NCI-H146 treated with DMSO at 0.1 percent for 48 hours (cell line): Measurements from ENCODE around the gene TSPAN11.

ENCODE experiments used
- DNase-seq: peaks from one replicate; lab custom pipeline; 2025; ENCODE audit not compliant: unreplicated experiment; lab: John Stamatoyannopoulos, UW

TSPAN11 gene

DNA sequence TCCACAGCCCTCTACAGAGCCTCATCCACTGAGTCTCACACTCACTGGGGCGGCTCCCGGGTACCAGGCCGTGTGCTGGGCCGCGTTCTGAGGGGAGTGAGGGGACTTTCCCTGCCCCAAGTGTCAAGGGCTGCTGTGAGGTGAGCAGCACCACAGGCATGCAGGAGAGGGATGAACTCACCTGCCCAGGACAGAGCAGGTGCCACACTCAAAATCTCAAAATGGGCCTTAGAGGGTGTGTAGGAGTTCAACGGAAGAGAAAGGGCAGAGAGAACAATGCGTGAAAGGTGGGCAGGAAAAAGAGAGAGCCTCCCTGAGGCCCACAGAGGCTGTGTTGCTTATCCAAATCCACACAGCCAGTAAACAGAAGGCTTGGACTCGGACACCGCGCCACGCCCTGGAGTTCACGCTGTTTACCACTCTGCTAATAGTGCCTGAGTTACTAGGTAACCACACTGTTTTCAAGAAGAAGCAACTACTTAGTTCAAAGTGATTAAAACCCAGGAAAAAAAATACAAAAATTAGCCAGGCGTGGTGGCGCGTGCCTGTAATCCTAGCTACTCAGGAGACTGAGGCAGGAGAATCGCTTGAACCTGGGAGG, 32.7 kb downstream of the TSPAN11 start:
- no peak for DNase-seq

- no peak for DNase-seq
Observed at GRCh38 chr12:30959778-30960177, 33.2 kb downstream of the TSPAN11 start.

DNA sequence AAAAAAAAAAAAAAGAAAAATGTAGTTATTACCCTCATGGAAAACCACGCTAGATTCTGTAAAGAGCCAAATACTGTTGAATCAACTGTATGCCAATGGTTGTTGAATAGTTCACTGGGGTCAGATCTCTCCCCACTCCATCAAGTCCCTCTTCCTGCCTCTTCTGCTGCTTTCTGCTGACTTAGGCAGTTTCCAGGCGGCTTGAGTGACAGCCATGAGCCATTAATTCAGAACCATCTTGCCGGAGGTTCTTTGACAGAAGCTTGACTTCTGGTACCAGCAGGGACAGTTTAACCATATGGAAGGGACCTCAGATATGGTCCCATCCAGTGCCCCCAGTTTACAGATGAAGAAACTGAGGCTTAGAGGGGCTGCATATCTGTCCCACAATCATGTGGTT, 34.5 kb downstream of the TSPAN11 start:
- no peak for DNase-seq

- DNase-seq: no peak
Observed at GRCh38 chr12:30962047-30962446, 35.5 kb downstream of the TSPAN11 start.

- DNase-seq: no peak
Observed at GRCh38 chr12:30963709-30964564, 37.4 kb downstream of the TSPAN11 start.

DNA sequence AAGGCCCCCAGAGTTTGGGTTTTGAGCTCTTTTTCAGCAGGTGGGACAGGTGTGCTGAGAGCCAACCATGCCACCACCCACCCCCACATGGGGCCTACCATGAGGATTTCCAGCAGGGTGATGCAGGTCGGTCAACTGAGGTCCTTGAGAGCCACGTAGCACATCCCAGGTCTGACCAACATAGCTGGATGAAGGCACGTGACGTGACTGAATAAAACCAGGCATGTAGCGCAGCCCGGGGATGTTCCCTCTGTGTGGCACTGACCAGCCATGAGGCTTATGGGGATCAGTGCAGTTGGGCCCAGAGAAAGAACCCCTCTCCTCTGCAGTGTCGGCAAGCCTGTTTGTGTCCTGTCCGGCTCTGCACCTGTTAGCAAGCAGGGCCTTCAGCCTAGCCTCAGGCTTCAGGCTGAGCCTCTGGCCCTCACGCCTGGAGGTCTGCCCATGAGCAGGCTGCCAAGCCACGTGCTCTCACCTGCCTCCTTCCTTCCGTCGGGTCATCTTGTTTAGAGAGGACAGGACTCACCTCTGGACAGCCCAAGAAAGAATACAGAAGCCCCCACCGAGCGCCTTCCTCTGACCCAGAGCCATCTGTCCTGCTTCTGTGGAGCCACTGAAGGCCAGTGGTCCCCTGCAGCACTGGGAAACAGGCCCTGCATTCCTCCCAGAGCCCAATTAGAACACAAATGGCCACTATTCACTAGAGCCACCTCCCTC, 38.5 kb downstream of the TSPAN11 start:
- DNase-seq: no peak

GRCh38 chr12:30965613-30965985, 39.1 kb downstream of the TSPAN11 start:
- DNase-seq: peak; percentile 25

GRCh38 chr12:30967026-30967425, 40.5 kb downstream of the TSPAN11 start:
- DNase-seq: no peak

GRCh38 chr12:30968211-30968610, 41.7 kb downstream of the TSPAN11 start:
- no peak for DNase-seq

GRCh38 chr12:30969006-30969405, 42.5 kb downstream of the TSPAN11 start:
- no peak for DNase-seq

DNA sequence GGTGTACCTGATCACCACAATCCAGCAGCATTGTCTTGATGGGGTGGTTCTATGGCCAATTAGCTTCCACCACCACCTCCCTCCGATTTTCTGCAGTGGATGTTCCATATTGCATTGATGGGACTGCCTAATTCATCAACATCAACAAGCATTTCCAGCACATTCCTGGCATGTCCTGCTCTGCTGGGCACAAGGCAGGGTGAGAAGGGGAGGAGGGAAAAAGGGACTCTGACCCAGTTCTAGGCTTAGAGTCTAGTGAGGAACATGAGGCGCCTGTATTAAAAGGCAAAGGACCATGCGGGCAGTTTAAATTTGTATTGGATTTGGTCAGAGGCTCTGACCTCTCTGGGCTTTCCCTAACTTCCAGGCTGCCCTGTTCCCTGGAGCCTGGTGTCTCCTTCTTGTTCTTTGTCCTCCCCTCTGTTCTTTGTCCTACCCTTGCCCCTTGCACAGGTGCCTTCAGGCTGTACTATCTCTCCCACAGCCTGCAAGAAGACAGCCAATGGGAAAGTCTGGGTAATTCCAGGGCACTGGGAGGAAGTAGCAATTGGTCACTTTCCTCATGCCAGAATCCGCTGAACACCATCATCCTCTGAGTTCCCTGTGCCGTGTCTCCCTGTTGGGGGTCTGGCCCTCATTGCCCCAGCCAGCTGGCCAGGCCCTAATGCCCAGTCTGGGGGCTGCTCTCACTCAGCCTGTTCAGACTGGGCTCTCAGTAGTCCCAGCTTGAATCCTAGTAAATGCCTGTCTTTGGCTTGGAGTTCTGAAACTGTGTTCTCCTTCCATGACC, 43.3 kb downstream of the TSPAN11 start:
- peak; percentile 8 for DNase-seq

GRCh38 chr12:30970559-30971197, 44.1 kb downstream of the TSPAN11 start:
- peak; percentile 70 for DNase-seq

DNA sequence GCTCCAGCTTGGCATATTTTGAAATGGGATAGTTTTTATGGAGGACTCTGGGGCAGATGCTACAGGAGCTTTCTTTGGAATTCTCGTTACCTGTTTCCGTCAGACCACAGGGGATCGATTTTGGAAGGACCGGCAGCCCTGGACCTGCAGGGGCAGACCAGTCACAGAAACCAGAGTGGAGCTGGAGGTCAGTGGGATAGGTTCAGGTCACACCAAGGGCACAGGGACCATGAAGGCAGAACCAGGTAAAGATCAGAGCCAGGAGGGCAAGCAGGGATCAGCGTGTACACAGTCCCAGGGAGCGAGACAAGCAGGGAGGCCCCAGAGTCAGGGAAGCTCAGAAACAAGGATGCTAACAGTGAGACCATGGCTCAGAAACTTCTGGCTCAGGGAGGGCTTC, 45.5 kb downstream of the TSPAN11 start:
- no peak for DNase-seq

DNA sequence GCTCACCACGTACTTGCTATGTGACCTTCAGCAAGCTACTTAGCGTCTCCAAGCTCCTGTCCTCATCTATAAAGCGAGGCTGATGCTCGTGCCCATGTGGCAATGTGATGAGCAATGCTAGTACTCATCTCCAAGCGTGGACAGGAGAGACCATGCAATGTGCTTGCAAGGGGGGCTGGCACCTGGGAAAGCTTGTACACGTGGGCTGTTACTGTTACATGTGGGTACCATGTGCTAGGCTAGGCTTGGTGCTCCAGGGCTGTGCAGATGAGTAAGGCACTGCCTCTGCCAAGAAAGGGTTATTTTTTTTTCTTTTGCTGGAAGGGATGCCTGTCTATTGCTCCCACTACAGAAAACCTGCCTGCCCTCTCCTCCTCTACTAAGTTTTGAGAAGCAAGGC, 46.6 kb downstream of the TSPAN11 start:
- DNase-seq: no peak

- no peak for DNase-seq
Observed at GRCh38 chr12:30973830-30974229, 47.3 kb downstream of the TSPAN11 start.

DNA sequence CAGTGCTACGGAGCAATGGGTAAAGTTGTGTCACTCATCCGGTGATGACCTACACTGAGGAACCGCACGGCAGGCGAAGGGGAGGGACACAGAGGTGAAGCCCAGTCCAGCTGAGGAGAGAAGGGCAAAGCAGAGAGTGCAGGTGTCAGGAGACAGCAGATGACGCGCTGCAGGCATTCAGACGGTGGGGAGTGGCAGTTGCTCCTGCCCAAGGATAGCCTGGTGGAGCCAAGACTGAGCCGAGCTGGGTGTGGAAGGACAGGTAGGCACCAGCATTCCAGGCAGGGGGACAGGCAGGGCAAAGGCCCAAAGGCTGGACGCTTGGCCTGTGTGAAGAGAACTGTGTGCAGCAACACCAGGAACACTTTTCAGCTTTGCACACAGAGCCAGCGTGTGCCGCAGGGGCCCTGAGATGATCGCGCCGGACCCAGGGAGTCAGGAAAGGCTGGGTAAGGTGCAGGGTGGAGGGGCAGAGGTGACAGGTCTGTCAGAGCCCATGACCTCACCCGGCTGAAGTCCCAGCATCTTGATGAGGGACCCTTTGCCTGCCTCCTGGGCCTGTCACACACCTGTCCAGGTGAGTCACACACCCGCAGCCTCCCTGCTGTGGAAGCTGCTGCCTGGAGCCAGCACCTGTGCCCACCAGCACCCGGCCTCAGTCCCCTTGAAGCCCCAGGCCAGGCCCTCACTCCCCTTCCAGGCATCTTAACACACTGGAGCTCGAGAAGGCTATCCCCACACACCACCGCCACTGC, 48.4 kb downstream of the TSPAN11 start:
- DNase-seq: peak; percentile 39

DNA sequence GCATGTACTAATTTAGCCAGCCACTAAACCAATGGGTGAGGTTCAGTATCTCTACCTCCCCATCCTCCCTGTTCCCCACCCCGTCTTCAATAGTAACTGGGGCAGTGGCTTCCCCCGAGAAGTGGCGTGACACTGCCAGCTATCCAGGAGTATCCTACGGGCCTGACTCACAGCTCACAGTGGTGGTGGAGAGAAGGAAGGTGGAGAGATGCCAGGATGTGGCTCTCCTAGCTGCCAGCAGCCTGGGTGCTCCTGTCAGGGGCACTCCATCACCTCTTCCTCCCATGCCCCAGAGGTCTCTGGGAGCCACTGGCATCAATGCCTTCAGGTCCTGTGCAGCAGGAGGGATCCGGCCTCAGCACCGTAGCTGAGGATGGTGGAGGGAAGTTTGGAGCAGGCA, 49.0 kb downstream of the TSPAN11 start:
- DNase-seq: no peak

DNA sequence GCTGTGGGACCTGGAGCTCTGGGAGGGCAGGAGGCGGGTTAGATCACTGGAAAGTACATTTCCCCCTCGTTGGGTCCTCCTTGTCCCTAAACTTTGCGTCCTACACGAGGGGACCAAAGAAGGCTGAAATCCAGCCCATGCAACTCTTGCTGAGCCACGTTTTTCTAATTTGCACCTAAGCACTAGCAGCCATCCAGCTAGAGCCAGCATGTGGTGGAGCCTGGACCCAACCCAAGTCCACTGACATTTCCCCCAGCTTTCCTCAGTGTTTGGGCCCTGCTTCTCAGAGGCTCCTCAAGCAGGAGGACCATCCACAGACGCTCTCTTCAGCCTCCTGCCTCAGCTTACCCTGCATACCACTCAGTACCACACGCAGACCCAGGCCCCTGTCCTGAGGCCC, 49.7 kb downstream of the TSPAN11 start:
- no peak for DNase-seq

- DNase-seq: no peak
Observed at GRCh38 chr12:30977124-30977523, 50.6 kb downstream of the TSPAN11 start.
